GM23338 (cell line): ENCODE measurements around the gene CREB3L2. TPM values are rescaled to one million over a fixed set of nuclear protein-coding genes. Genes with fewer than 3 reads are reported as not detected.

ENCODE experiments used
- ATAC-seq: fragments of 200-7000 bp; cut with Tn5 transposase; 3 replicates; pipeline ENCODE4 v1.9.1; 2020
- DNase-seq: peaks from one replicate; pipeline ENCODE4 v3.0.0-alpha.2; 2015; ENCODE audit warnings: low spot score
- H2AFZ ChIP-seq: fragments of 200-600 bp; sonication (generic); 2 replicates; pipeline ENCODE4 v1.8.0; 2016; ENCODE audit warnings: antibody characterized with exemption, mild to moderate bottlenecking, moderate library complexity
- H3F3A ChIP-seq: fragments of 200-600 bp; sonication (generic); replicated peaks from 2 replicates; pipeline ENCODE4 v1.8.0; 2017; ENCODE audit warnings: antibody characterized with exemption, mixed run types, low read depth
- H3K27ac ChIP-seq: fragments of 200-600 bp; sonication (generic); 2 replicates; pipeline ENCODE4 v1.6.1; 2016; ENCODE audit warnings: low read depth
- H3K27me3 ChIP-seq: fragments of 200-600 bp; sonication (generic); 2 replicates; pipeline ENCODE4 v1.8.0; 2016; ENCODE audit warnings: mild to moderate bottlenecking, mixed run types, moderate library complexity; ENCODE audit not compliant: insufficient read depth
- H3K36me3 ChIP-seq: fragments of 200-600 bp; sonication (generic); 2 replicates; pipeline ENCODE4 v1.8.0; 2016; ENCODE audit warnings: mild to moderate bottlenecking; ENCODE audit not compliant: insufficient read depth
- H3K4me1 ChIP-seq: fragments of 200-600 bp; sonication (generic); 2 replicates; pipeline ENCODE4 v1.8.0; 2016; ENCODE audit warnings: mild to moderate bottlenecking, moderate library complexity; ENCODE audit not compliant: insufficient read depth
- H3K4me2 ChIP-seq: fragments of 200-600 bp; sonication (generic); 2 replicates; pipeline ENCODE4 v1.7.1; 2017; ENCODE audit warnings: mixed run types
- H3K4me3 ChIP-seq: fragments of 200-600 bp; sonication (generic); 2 replicates; pipeline ENCODE4 v1.6.1; 2016; ENCODE audit warnings: mixed run types
- H3K79me2 ChIP-seq: fragments of 200-600 bp; sonication (generic); replicated peaks from 2 replicates; pipeline ENCODE4 v1.8.0; 2017; ENCODE audit warnings: mild to moderate bottlenecking; ENCODE audit not compliant: insufficient read depth
- H3K9me2 ChIP-seq: fragments of 200-600 bp; sonication (generic); 2 replicates; pipeline ENCODE4 v1.8.0; 2017; ENCODE audit not compliant: insufficient read depth
- H4K20me1 ChIP-seq: fragments of 200-600 bp; sonication (generic); replicated peaks from 2 replicates; pipeline ENCODE4 v1.8.0; 2017; ENCODE audit warnings: mild to moderate bottlenecking; ENCODE audit not compliant: insufficient read depth
- H3K27ac Mint-ChIP-seq: 2 replicates; pipeline ENCODE4 v1.8.0; 2020; ENCODE audit warnings: inconsistent platforms, mild to moderate bottlenecking, moderate library complexity, mixed read lengths
- H3K27me3 Mint-ChIP-seq: 3 replicates; pipeline ENCODE4 v1.8.0; 2022; ENCODE audit warnings: low read depth, mild to moderate bottlenecking, moderate library complexity, mixed read lengths, inconsistent platforms; ENCODE audit not compliant: insufficient read depth, poor library complexity
- H3K36me3 Mint-ChIP-seq: 3 replicates; pipeline ENCODE4 v1.8.0; 2021; ENCODE audit warnings: low read depth, mild to moderate bottlenecking, inconsistent platforms, moderate library complexity, mixed read lengths
- H3K4me1 Mint-ChIP-seq: 3 replicates; pipeline ENCODE4 v1.8.0; 2020; ENCODE audit warnings: mild to moderate bottlenecking, inconsistent platforms, mixed read lengths
- H3K4me3 Mint-ChIP-seq: 3 replicates; pipeline ENCODE4 v1.8.0; 2021; ENCODE audit warnings: moderate library complexity, mild to moderate bottlenecking, inconsistent platforms, mixed read lengths
- H3K9me3 Mint-ChIP-seq: 3 replicates; pipeline ENCODE4 v1.8.0; 2020; ENCODE audit warnings: moderate library complexity, mild to moderate bottlenecking, inconsistent platforms, mixed read lengths
- CREB1 ChIP-seq: fragments of 250-450 bp; sonication (Bioruptor Pico); IDR thresholded peaks from 2 replicates; pipeline ENCODE4 v1.5.0; 2020; ENCODE audit warnings: low read depth, mild to moderate bottlenecking, moderate library complexity
- ETS1 ChIP-seq: IDR thresholded peaks from 2 replicates; pipeline ENCODE4 v1.6.1; 2016; ENCODE audit warnings: antibody characterized with exemption
- EZH2 ChIP-seq: fragments of 200-600 bp; sonication (generic); IDR thresholded peaks from one replicate; pipeline ENCODE4 v1.8.0; 2017; ENCODE audit warnings: antibody characterized with exemption, mild to moderate bottlenecking, low read depth; ENCODE audit not compliant: unreplicated experiment
- EZH2phosphoT487 ChIP-seq: fragments of 200-600 bp; sonication (generic); IDR thresholded peaks from one replicate; pipeline ENCODE4 v1.8.1; 2018; ENCODE audit warnings: antibody characterized with exemption; ENCODE audit not compliant: unreplicated experiment
- JUNB ChIP-seq: IDR thresholded peaks from one replicate; pipeline ENCODE4 v1.6.1; 2016; ENCODE audit warnings: antibody characterized with exemption; ENCODE audit not compliant: unreplicated experiment
- NANOG ChIP-seq: IDR thresholded peaks from 2 replicates; pipeline ENCODE4 v1.6.1; 2016; ENCODE audit warnings: antibody characterized with exemption, borderline replicate concordance
- POLR2AphosphoS5 ChIP-seq: IDR thresholded peaks from 2 replicates; pipeline ENCODE4 v1.6.1; 2016; ENCODE audit warnings: antibody characterized with exemption, low read depth
- STAT1 ChIP-seq: IDR thresholded peaks from one replicate; pipeline ENCODE4 v1.6.1; 2016; ENCODE audit warnings: antibody characterized with exemption; ENCODE audit not compliant: unreplicated experiment
- ZNF114 ChIP-seq: fragments of 250-450 bp; sonication (Bioruptor Pico); IDR thresholded peaks from 2 replicates; pipeline ENCODE4 v1.5.0; 2020; ENCODE audit warnings: mild to moderate bottlenecking, moderate library complexity
- ZNF331 ChIP-seq: fragments of 250-450 bp; sonication (Bioruptor Pico); IDR thresholded peaks from 2 replicates; pipeline ENCODE4 v1.5.0; 2020; ENCODE audit warnings: low read depth, mild to moderate bottlenecking, moderate library complexity
- ZNF462 ChIP-seq: fragments of 250-450 bp; sonication (Bioruptor Pico); IDR thresholded peaks from 2 replicates; pipeline ENCODE4 v1.5.0; 2020; ENCODE audit warnings: mild to moderate bottlenecking, moderate library complexity
- polyA plus RNA-seq: library from polyadenylated mRNA; unstranded; fragments of >200 nt; fragmentation: Nextera tagmentation; extraction: Ambion mirVana; gene quantifications from 2 replicates; pipeline ENCODE4 v1.2.1, GENCODE V29; 2016
- total RNA-seq: library from RNA; depleted of rRNA; stranded (reverse); fragments of >200 nt; shearing (Covaris generic); gene quantifications from 2 replicates; pipeline ENCODE4 v1.2.3, GENCODE V29; 2014
- TF ChIP-seq, protein P1 (sequence below), 2 experiments: fragments of 200-600 bp in 1 of 2; sonication (generic) in 1 of 2; conservative IDR thresholded peaks; 2 replicates each; pipeline versions ENCODE4 v1.5.1 to v1.6.1; 2016 to 2017; ENCODE audit warnings: antibody characterized with exemption in 2 of 2, low read depth in 2 of 2, mild to moderate bottlenecking in 2 of 2, moderate library complexity in 1 of 2
- TF ChIP-seq, protein P2 (sequence below): IDR thresholded peaks from one replicate; pipeline ENCODE4 v1.6.1; 2018; ENCODE audit warnings: antibody characterized with exemption; ENCODE audit not compliant: unreplicated experiment

The CREB3L2 gene
- total and polyA plus RNA-seq, 2 experiments from 2014 or later = 14.5 to 27.1 TPM

DNA sequence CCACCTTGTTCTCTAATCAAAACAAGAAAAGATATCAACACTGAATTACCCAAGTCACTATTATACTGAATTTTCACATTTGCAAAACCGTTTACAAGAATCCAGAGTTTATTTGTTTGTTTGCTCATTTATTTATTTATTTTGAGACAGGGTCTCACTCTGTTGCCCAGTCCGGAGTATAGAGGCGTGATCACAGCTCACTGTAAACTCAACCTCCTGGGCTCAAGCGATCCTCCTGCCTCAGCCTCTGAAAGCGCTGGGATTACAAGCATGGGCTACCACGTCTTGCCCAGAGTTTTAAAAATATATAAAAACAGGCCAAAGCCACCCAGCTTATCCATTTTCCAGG lies 8.5 kb downstream of the CREB3L2 start:
- H3K9me3 Mint-ChIP-seq = no peaks in the 10 kb centered on the region
- no peak overlapping the region for H3K4me3 Mint-ChIP-seq
- H3K4me1 Mint-ChIP-seq = peaks cover 8% of the 10 kb centered on the region; the same call in 2 of the 3 replicates
- Histone ChIP-seq H3K36me3 (0 out of 2 replicates have a peak, but pooled peaks cover under 1% of the 10 kb centered on the region), H3K27ac (no peak overlapping the region), H3K9me2 (no peaks in the 10 kb centered on the region), H3K4me1 (peaks cover 38% of the 10 kb centered on the region), H4K20me1 (peaks cover 8% of the 10 kb centered on the region; the same call in 1 of the 2 replicates), H3K27me3 (no peaks in the 10 kb centered on the region), H3K79me2 (peaks cover 100% of the 10 kb centered on the region), H3K4me3 (no peak overlapping the region), H2AFZ (no peak overlapping the region), H3F3A (no peaks in the 10 kb centered on the region), H3K4me2 (no peak overlapping the region)
- peaks cover 16% of the 10 kb centered on the region; the same call in 2 of the 3 replicates for H3K36me3 Mint-ChIP-seq
- peaks cover 2% of the 10 kb centered on the region for H3K27me3 Mint-ChIP-seq
- H3K27ac Mint-ChIP-seq = no peak overlapping the region
- ATAC-seq = no peak
- no peak for DNase-seq
- TF ChIP-seq POLR2AphosphoS5 (no peak), JUNB (no peak), ZNF462 (no peak), ZNF331 (CRISPR knock-in tag) (no peak), NANOG (no peak), EZH2phosphoT487 (no peak), STAT1 (no peak), CREB1 (CRISPR knock-in tag) (no peak), ETS1 (no peak), ZNF114 (CRISPR knock-in tag) (no peak), EZH2 (no peak)
- TF ChIP-seq, protein P1, sequence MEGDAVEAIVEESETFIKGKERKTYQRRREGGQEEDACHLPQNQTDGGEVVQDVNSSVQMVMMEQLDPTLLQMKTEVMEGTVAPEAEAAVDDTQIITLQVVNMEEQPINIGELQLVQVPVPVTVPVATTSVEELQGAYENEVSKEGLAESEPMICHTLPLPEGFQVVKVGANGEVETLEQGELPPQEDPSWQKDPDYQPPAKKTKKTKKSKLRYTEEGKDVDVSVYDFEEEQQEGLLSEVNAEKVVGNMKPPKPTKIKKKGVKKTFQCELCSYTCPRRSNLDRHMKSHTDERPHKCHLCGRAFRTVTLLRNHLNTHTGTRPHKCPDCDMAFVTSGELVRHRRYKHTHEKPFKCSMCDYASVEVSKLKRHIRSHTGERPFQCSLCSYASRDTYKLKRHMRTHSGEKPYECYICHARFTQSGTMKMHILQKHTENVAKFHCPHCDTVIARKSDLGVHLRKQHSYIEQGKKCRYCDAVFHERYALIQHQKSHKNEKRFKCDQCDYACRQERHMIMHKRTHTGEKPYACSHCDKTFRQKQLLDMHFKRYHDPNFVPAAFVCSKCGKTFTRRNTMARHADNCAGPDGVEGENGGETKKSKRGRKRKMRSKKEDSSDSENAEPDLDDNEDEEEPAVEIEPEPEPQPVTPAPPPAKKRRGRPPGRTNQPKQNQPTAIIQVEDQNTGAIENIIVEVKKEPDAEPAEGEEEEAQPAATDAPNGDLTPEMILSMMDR (conservative IDR thresholded peaks at IDR 0.05; ENCODE audit: low read depth in 2 of 2) = no peak
- TF ChIP-seq, protein P2, sequence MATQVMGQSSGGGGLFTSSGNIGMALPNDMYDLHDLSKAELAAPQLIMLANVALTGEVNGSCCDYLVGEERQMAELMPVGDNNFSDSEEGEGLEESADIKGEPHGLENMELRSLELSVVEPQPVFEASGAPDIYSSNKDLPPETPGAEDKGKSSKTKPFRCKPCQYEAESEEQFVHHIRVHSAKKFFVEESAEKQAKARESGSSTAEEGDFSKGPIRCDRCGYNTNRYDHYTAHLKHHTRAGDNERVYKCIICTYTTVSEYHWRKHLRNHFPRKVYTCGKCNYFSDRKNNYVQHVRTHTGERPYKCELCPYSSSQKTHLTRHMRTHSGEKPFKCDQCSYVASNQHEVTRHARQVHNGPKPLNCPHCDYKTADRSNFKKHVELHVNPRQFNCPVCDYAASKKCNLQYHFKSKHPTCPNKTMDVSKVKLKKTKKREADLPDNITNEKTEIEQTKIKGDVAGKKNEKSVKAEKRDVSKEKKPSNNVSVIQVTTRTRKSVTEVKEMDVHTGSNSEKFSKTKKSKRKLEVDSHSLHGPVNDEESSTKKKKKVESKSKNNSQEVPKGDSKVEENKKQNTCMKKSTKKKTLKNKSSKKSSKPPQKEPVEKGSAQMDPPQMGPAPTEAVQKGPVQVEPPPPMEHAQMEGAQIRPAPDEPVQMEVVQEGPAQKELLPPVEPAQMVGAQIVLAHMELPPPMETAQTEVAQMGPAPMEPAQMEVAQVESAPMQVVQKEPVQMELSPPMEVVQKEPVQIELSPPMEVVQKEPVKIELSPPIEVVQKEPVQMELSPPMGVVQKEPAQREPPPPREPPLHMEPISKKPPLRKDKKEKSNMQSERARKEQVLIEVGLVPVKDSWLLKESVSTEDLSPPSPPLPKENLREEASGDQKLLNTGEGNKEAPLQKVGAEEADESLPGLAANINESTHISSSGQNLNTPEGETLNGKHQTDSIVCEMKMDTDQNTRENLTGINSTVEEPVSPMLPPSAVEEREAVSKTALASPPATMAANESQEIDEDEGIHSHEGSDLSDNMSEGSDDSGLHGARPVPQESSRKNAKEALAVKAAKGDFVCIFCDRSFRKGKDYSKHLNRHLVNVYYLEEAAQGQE = no peak
